H9 (cell line): ENCODE data around the gene ACTA1. TPM values are rescaled to one million over a fixed set of nuclear protein-coding genes. Genes with fewer than 3 reads are reported as not detected.

Experiments used
- DNase-seq: peaks from one replicate; pipeline ENCODE4 v3.0.0-alpha.2; 2017
- H2AFZ ChIP-seq: one replicate; pipeline ENCODE4 v1.6.1; 2013; ENCODE audit warnings: mild to moderate bottlenecking, low read length, control low read depth, moderate library complexity
- H2AK5ac ChIP-seq: 2 replicates; pipeline ENCODE4 v1.6.1; 2013; ENCODE audit warnings: low read length, control low read depth, mixed read lengths; ENCODE audit not compliant: insufficient read length
- H2BK120ac ChIP-seq: one replicate; pipeline ENCODE4 v1.6.1; 2013; ENCODE audit warnings: low read depth, mild to moderate bottlenecking, low read length, control low read depth, inconsistent platforms; ENCODE audit not compliant: poor library complexity, severe bottlenecking
- H2BK12ac ChIP-seq: 2 replicates; pipeline ENCODE4 v1.6.1; 2013; ENCODE audit warnings: low read length, control low read depth, mixed read lengths, low read depth; ENCODE audit not compliant: insufficient read length
- H2BK15ac ChIP-seq: 2 replicates; pipeline ENCODE4 v1.6.1; 2013; ENCODE audit warnings: low read depth, low read length, control low read depth
- H2BK20ac ChIP-seq: one replicate; pipeline ENCODE4 v1.6.1; 2013; ENCODE audit warnings: low read depth, mild to moderate bottlenecking, low read length, control low read depth, inconsistent platforms; ENCODE audit not compliant: poor library complexity, severe bottlenecking
- H2BK5ac ChIP-seq: 2 replicates; pipeline ENCODE4 v1.6.1; 2013; ENCODE audit warnings: low read length, control low read depth, mixed read lengths; ENCODE audit not compliant: insufficient read length
- H3K14ac ChIP-seq: 2 replicates; pipeline ENCODE4 v1.6.1; 2013; ENCODE audit warnings: low read length, control low read depth; ENCODE audit not compliant: insufficient read depth
- H3K18ac ChIP-seq: 2 replicates; pipeline ENCODE4 v1.6.1; 2013; ENCODE audit warnings: low read depth, mild to moderate bottlenecking, mixed read lengths, low read length, control low read depth; ENCODE audit not compliant: insufficient read length
- H3K23ac ChIP-seq: 2 replicates; pipeline ENCODE4 v1.6.1; 2013; ENCODE audit warnings: low read length, control low read depth, mixed read lengths, low read depth; ENCODE audit not compliant: insufficient read length
- H3K23me2 ChIP-seq: 2 replicates; pipeline ENCODE4 v1.6.1; 2013; ENCODE audit warnings: low read depth, mild to moderate bottlenecking, mixed read lengths, low read length, control low read depth; ENCODE audit not compliant: insufficient read length, poor library complexity, severe bottlenecking
- H3K27ac ChIP-seq: 2 replicates; pipeline ENCODE4 v1.5.1; 2013; ENCODE audit warnings: low read length, control low read depth, mixed read lengths, low read depth; ENCODE audit not compliant: insufficient read length
- H3K27me3 ChIP-seq: 2 replicates; pipeline ENCODE4 v1.6.1; 2013; ENCODE audit warnings: low read length, control low read depth, inconsistent platforms; ENCODE audit not compliant: insufficient read depth
- H3K4ac ChIP-seq: 2 replicates; pipeline ENCODE4 v1.6.1; 2013; ENCODE audit warnings: low read depth, mild to moderate bottlenecking, control low read depth, inconsistent platforms, low read length, moderate library complexity
- H3K4me1 ChIP-seq: 2 replicates; pipeline ENCODE4 v1.6.1; 2013; ENCODE audit warnings: low read length, control low read depth, inconsistent platforms; ENCODE audit not compliant: insufficient read depth
- H3K4me2 ChIP-seq: 2 replicates; pipeline ENCODE4 v1.6.1; 2013; ENCODE audit warnings: low read length, control low read depth, mixed read lengths; ENCODE audit not compliant: insufficient read length, insufficient read depth
- H3K56ac ChIP-seq: 2 replicates; pipeline ENCODE4 v1.6.1; 2013; ENCODE audit warnings: low read depth, mild to moderate bottlenecking, mixed read lengths, low read length, control low read depth; ENCODE audit not compliant: insufficient read length
- H3K79me1 ChIP-seq: 2 replicates; pipeline ENCODE4 v1.6.1; 2013; ENCODE audit warnings: low read depth, mild to moderate bottlenecking, moderate library complexity, low read length, control low read depth, inconsistent platforms; ENCODE audit not compliant: insufficient read depth, poor library complexity, severe bottlenecking
- H3K79me2 ChIP-seq: 2 replicates; pipeline ENCODE4 v1.6.1; 2013; ENCODE audit warnings: low read length, control low read depth, inconsistent platforms; ENCODE audit not compliant: insufficient read depth
- H3K9ac ChIP-seq: 2 replicates; pipeline ENCODE4 v1.6.1; 2013; ENCODE audit warnings: low read length, control low read depth, mixed read lengths; ENCODE audit not compliant: insufficient read length; ENCODE audit errors: extremely low read depth
- H3K9me3 ChIP-seq: one replicate; pipeline ENCODE4 v1.6.1; 2013; ENCODE audit warnings: low read depth, low read length, inconsistent platforms; ENCODE audit not compliant: control insufficient read depth
- H3T11ph ChIP-seq: one replicate; pipeline ENCODE4 v1.6.1; 2013; ENCODE audit warnings: mild to moderate bottlenecking, low read length, control low read depth, inconsistent platforms
- H4K20me1 ChIP-seq: one replicate; pipeline ENCODE4 v1.6.1; 2013; ENCODE audit not compliant: control insufficient read depth, insufficient read length, insufficient read depth
- H4K5ac ChIP-seq: 2 replicates; pipeline ENCODE4 v1.6.1; 2013; ENCODE audit warnings: low read depth, mild to moderate bottlenecking, mixed read lengths, low read length, control low read depth; ENCODE audit not compliant: insufficient read length
- H4K8ac ChIP-seq: replicated peaks from 2 replicates; pipeline ENCODE4 v1.6.1; 2013; ENCODE audit warnings: low read length, control low read depth, mixed read lengths, low read depth; ENCODE audit not compliant: insufficient read length
- H4K91ac ChIP-seq: 2 replicates; pipeline ENCODE4 v1.6.1; 2013; ENCODE audit warnings: low read depth, mild to moderate bottlenecking, moderate library complexity, mixed read lengths, low read length, control low read depth; ENCODE audit not compliant: insufficient read length
- H3K27ac Mint-ChIP-seq, 3 experiments: 2 replicates in 2 of 3; 3 replicates in 1 of 3; pipeline ENCODE4 v1.8.0; 2020 to 2021; ENCODE audit warnings: mixed read lengths in 3 of 3, mild to moderate bottlenecking in 1 of 3, moderate library complexity in 1 of 3
- H3K27me3 Mint-ChIP-seq: 2 replicates; pipeline ENCODE4 v1.8.0; 2021; ENCODE audit warnings: low read depth, mild to moderate bottlenecking, moderate library complexity, mixed read lengths
- H3K36me3 Mint-ChIP-seq, 3 experiments: 2 replicates in 2 of 3; 3 replicates in 1 of 3; pipeline ENCODE4 v1.8.0; 2020 to 2021; ENCODE audit warnings: low read depth in 3 of 3, mixed read lengths in 3 of 3; ENCODE audit not compliant: insufficient read depth in 1 of 3
- H3K4me1 Mint-ChIP-seq, 2 experiments: 2 replicates each; pipeline ENCODE4 v1.8.0; 2020; ENCODE audit warnings: mixed read lengths in 2 of 2
- H3K4me3 Mint-ChIP-seq, 2 experiments: 2 replicates in 1 of 2; 3 replicates in 1 of 2; pipeline ENCODE4 v1.8.0; 2020 to 2021; ENCODE audit warnings: mild to moderate bottlenecking in 2 of 2, mixed read lengths in 2 of 2, moderate library complexity in 1 of 2
- H3K9me3 Mint-ChIP-seq, 2 experiments: 2 replicates in 1 of 2; 3 replicates in 1 of 2; pipeline ENCODE4 v1.8.0; 2020; ENCODE audit warnings: mild to moderate bottlenecking in 2 of 2, mixed read lengths in 2 of 2, moderate library complexity in 1 of 2
- WGBS: extraction: QIAGEN DNeasy Blood & Tissue Kit; methylation state at CpG from one replicate; pipeline ENCODE4 v1.1.7; 2013; ENCODE audit warnings: missing lambda C conversion rate, low lambda C conversion rate, mixed read lengths; ENCODE audit not compliant: insufficient read length; ENCODE audit errors: extremely low coverage; 5-methylcytosine and 5-hydroxymethylcytosine counted together
- total RNA-seq: library from RNA; stranded (reverse); gene quantifications from 2 replicates; pipeline ENCODE4 v1.2.1, GENCODE V29; 2021
- TF ChIP-seq, protein P1 (sequence below): fragments of 200-600 bp; sonication (generic); conservative IDR thresholded peaks from 3 replicates; pipeline ENCODE4 v1.8.0; 2021; ENCODE audit warnings: antibody characterized with exemption, mild to moderate bottlenecking

ACTA1 gene
- total RNA-seq, 1 experiment from 2014 or later: 48.5 TPM

DNA sequence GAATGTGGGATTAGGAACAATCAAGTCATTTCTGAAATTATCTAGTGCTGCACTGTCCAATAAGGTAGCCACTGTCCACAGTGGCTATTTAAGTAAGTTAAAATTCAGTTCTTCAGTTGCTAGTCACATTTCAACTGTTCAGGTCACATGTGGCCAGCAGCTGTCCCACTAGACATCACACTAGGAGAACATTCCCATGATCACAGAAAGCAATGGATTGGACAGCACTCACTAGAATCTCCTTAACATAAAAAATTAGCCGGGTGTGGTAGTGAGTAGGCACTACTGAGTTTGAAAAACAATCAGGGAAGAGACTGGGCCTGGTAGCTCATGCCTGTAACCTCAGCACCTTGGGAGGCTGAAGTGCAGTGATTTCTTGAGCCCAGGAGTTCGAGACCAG lies 40.6 kb upstream of the ACTA1 start:
- Histone ChIP-seq H4K91ac (no peak overlapping the region), H4K5ac (no peak overlapping the region), H3K4me2 (no peak overlapping the region), H2AFZ (no peak overlapping the region), H2BK15ac (no peak overlapping the region), H2BK5ac (no peak overlapping the region), H3K79me2 (no peaks in the 10 kb centered on the region), H3K23ac (no peak overlapping the region), H3K23me2 (no peaks in the 10 kb centered on the region), H4K20me1 (no peaks in the 10 kb centered on the region), H3K27ac (no peak overlapping the region), H2BK120ac (no peak overlapping the region), H3K27me3 (no peaks in the 10 kb centered on the region), H3K79me1 (no peaks in the 10 kb centered on the region), H3K9ac (no peak overlapping the region), H3T11ph (no peak overlapping the region), H3K14ac (no peak overlapping the region), H3K9me3 (no peaks in the 10 kb centered on the region), H4K8ac (no peak overlapping the region), H3K4ac (no peak overlapping the region), H2BK12ac (no peak overlapping the region), H3K56ac (no peak overlapping the region), H2BK20ac (no peak overlapping the region), H3K18ac (no peak overlapping the region), H3K4me1 (no peaks in the 10 kb centered on the region), H2AK5ac (no peak overlapping the region)
- TF ChIP-seq, protein P1, sequence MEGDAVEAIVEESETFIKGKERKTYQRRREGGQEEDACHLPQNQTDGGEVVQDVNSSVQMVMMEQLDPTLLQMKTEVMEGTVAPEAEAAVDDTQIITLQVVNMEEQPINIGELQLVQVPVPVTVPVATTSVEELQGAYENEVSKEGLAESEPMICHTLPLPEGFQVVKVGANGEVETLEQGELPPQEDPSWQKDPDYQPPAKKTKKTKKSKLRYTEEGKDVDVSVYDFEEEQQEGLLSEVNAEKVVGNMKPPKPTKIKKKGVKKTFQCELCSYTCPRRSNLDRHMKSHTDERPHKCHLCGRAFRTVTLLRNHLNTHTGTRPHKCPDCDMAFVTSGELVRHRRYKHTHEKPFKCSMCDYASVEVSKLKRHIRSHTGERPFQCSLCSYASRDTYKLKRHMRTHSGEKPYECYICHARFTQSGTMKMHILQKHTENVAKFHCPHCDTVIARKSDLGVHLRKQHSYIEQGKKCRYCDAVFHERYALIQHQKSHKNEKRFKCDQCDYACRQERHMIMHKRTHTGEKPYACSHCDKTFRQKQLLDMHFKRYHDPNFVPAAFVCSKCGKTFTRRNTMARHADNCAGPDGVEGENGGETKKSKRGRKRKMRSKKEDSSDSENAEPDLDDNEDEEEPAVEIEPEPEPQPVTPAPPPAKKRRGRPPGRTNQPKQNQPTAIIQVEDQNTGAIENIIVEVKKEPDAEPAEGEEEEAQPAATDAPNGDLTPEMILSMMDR: no peak
- Mint-ChIP-seq H3K27me3 (no peaks in the 10 kb centered on the region), H3K27ac (no peak overlapping the region), H3K9me3 (no peaks in the 10 kb centered on the region), H3K4me1 (no peaks in the 10 kb centered on the region), H3K36me3 (peaks cover 19 to 76% (median 59%) of the 10 kb centered on the region in 3 experiments; a peak in 6 of 7 replicates), H3K4me3 (no peak overlapping the region)
- WGBS: no CpG with 5 or more reads among the region's 2 CpGs
- no peak for DNase-seq
